H1 (cell line): Measurements from ENCODE around the gene PPP4R1. TPM values are rescaled to one million over a fixed set of nuclear protein-coding genes. Genes with fewer than 3 reads are reported as not detected.

Experiments used
- CHD2 ChIP-seq: IDR thresholded peaks from 2 replicates; pipeline ENCODE4 v1.6.1; 2012; ENCODE audit warnings: low read length, improper control_type of control experiment
- EZH2 ChIP-seq: fragments of 200-600 bp; sonication (generic); IDR thresholded peaks from 2 replicates; pipeline ENCODE4 v1.7.1; 2012; ENCODE audit warnings: low read depth, mild to moderate bottlenecking, moderate library complexity, low read length, inconsistent platforms; ENCODE audit not compliant: severe bottlenecking
- KDM5A ChIP-seq: fragments of 200-600 bp; IDR thresholded peaks from 2 replicates; pipeline ENCODE4 v1.7.1; 2012; ENCODE audit warnings: mild to moderate bottlenecking, low read length, inconsistent platforms, mixed read lengths
- NRF1 ChIP-seq: IDR thresholded peaks from 2 replicates; pipeline ENCODE4 v1.6.1; 2011; ENCODE audit warnings: mild to moderate bottlenecking, low read depth, low read length, improper control_type of control experiment
- RAD21 ChIP-seq, 2 experiments: IDR thresholded peaks in 1 of 2; conservative IDR thresholded peaks in 1 of 2; 2 replicates each; pipeline ENCODE4 v1.6.1; 2011; ENCODE audit warnings: low read depth in 2 of 2, low read length in 2 of 2, improper control_type of control experiment in 1 of 2, inconsistent platforms in 1 of 2, mild to moderate bottlenecking in 1 of 2, moderate library complexity in 1 of 2
- RBBP5 ChIP-seq: IDR thresholded peaks from 2 replicates; pipeline ENCODE4 v1.7.1; 2012; ENCODE audit warnings: low read depth, mild to moderate bottlenecking, inconsistent platforms, low read length, moderate library complexity, borderline replicate concordance
- RNF2 ChIP-seq: fragments of 200-900, 300-1000 bp; sonication (generic); IDR thresholded peaks from 2 replicates; pipeline ENCODE4 v1.7.1; 2016; ENCODE audit warnings: borderline replicate concordance, low read depth, mild to moderate bottlenecking, antibody characterized with exemption, low read length; ENCODE audit not compliant: poor library complexity, severe bottlenecking; ENCODE audit errors: missing control alignments
- SAP30 ChIP-seq: fragments of 300-600 bp; sonication (generic); IDR thresholded peaks from 2 replicates; pipeline ENCODE4 v1.7.1; 2012; ENCODE audit warnings: low read length, moderate library complexity, mild to moderate bottlenecking, inconsistent platforms; ENCODE audit not compliant: insufficient read depth, insufficient replicate concordance
- SP2 ChIP-seq: IDR thresholded peaks from 2 replicates; pipeline ENCODE4 v1.6.1; 2012; ENCODE audit warnings: mild to moderate bottlenecking, low read length, inconsistent platforms
- SRF ChIP-seq: IDR thresholded peaks from 2 replicates; pipeline ENCODE4 v1.6.1; 2011; ENCODE audit warnings: mild to moderate bottlenecking, low read depth, low read length, moderate library complexity
- polyA plus RNA-seq, 7 experiments: library from polyadenylated mRNA; depleted of rRNA in 3 of 7; stranded (reverse) in 5 of 7; unstranded in 2 of 7; fragments of >200 nt in 5 of 7; fragments of 200-250 nt in 2 of 7; gene quantifications; 1 replicate in 5 of 7; 2 replicates in 1 of 7; 4 replicates in 1 of 7; pipeline versions ENCODE4 v1.2.1 to v1.2.3, GENCODE V29; 2011 to 2013; ENCODE audit warnings: missing spikeins in 2 of 7, mixed read lengths in 2 of 7
- total RNA-seq: library from RNA; stranded (reverse); fragmentation: NEBNext Ultra II Directional; extraction: Animal tissue kit (Norgen Biotek cat#: 25700); gene quantifications from 2 replicates; pipeline ENCODE4 v1.2.1, GENCODE V29; 2021
- TF ChIP-seq, protein P1 (sequence below): fragments of 300-600 bp; sonication (generic); IDR thresholded peaks from 2 replicates; pipeline ENCODE4 v1.7.1; 2012; ENCODE audit warnings: low read length, moderate library complexity, mild to moderate bottlenecking, inconsistent platforms; ENCODE audit not compliant: insufficient replicate concordance

The PPP4R1 gene
- total and polyA plus RNA-seq, 2 of the 8 experiments (the other 6 are each of a cell fraction or from before 2014, with no cell fraction given): 67.4 to 96.1 TPM

GRCh38 chr18:9517869-9518268 is 96.5 kb downstream of the PPP4R1 start (continued):
- TF ChIP-seq, protein P1, sequence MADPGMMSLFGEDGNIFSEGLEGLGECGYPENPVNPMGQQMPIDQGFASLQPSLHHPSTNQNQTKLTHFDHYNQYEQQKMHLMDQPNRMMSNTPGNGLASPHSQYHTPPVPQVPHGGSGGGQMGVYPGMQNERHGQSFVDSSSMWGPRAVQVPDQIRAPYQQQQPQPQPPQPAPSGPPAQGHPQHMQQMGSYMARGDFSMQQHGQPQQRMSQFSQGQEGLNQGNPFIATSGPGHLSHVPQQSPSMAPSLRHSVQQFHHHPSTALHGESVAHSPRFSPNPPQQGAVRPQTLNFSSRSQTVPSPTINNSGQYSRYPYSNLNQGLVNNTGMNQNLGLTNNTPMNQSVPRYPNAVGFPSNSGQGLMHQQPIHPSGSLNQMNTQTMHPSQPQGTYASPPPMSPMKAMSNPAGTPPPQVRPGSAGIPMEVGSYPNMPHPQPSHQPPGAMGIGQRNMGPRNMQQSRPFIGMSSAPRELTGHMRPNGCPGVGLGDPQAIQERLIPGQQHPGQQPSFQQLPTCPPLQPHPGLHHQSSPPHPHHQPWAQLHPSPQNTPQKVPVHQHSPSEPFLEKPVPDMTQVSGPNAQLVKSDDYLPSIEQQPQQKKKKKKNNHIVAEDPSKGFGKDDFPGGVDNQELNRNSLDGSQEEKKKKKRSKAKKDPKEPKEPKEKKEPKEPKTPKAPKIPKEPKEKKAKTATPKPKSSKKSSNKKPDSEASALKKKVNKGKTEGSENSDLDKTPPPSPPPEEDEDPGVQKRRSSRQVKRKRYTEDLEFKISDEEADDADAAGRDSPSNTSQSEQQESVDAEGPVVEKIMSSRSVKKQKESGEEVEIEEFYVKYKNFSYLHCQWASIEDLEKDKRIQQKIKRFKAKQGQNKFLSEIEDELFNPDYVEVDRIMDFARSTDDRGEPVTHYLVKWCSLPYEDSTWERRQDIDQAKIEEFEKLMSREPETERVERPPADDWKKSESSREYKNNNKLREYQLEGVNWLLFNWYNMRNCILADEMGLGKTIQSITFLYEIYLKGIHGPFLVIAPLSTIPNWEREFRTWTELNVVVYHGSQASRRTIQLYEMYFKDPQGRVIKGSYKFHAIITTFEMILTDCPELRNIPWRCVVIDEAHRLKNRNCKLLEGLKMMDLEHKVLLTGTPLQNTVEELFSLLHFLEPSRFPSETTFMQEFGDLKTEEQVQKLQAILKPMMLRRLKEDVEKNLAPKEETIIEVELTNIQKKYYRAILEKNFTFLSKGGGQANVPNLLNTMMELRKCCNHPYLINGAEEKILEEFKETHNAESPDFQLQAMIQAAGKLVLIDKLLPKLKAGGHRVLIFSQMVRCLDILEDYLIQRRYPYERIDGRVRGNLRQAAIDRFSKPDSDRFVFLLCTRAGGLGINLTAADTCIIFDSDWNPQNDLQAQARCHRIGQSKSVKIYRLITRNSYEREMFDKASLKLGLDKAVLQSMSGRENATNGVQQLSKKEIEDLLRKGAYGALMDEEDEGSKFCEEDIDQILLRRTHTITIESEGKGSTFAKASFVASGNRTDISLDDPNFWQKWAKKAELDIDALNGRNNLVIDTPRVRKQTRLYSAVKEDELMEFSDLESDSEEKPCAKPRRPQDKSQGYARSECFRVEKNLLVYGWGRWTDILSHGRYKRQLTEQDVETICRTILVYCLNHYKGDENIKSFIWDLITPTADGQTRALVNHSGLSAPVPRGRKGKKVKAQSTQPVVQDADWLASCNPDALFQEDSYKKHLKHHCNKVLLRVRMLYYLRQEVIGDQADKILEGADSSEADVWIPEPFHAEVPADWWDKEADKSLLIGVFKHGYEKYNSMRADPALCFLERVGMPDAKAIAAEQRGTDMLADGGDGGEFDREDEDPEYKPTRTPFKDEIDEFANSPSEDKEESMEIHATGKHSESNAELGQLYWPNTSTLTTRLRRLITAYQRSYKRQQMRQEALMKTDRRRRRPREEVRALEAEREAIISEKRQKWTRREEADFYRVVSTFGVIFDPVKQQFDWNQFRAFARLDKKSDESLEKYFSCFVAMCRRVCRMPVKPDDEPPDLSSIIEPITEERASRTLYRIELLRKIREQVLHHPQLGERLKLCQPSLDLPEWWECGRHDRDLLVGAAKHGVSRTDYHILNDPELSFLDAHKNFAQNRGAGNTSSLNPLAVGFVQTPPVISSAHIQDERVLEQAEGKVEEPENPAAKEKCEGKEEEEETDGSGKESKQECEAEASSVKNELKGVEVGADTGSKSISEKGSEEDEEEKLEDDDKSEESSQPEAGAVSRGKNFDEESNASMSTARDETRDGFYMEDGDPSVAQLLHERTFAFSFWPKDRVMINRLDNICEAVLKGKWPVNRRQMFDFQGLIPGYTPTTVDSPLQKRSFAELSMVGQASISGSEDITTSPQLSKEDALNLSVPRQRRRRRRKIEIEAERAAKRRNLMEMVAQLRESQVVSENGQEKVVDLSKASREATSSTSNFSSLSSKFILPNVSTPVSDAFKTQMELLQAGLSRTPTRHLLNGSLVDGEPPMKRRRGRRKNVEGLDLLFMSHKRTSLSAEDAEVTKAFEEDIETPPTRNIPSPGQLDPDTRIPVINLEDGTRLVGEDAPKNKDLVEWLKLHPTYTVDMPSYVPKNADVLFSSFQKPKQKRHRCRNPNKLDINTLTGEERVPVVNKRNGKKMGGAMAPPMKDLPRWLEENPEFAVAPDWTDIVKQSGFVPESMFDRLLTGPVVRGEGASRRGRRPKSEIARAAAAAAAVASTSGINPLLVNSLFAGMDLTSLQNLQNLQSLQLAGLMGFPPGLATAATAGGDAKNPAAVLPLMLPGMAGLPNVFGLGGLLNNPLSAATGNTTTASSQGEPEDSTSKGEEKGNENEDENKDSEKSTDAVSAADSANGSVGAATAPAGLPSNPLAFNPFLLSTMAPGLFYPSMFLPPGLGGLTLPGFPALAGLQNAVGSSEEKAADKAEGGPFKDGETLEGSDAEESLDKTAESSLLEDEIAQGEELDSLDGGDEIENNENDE: no peak
- TF ChIP-seq CHD2: no peak
- TF ChIP-seq SAP30: no peak
- no peak for TF ChIP-seq EZH2
- TF ChIP-seq SRF: no peak
- TF ChIP-seq KDM5A: no peak
- TF ChIP-seq SP2: no peak
- no peak for TF ChIP-seq RBBP5
- no peak for TF ChIP-seq NRF1
- no peak for TF ChIP-seq RNF2
- TF ChIP-seq RAD21 (IDR thresholded peaks at IDR 0.05 in 1 of 2, conservative IDR thresholded peaks at IDR 0.05 in 1 of 2; ENCODE audit: low read depth in 2 of 2, low read length in 2 of 2): no peak
